Measurements from ENCODE around the gene BRIP1. TPM values are rescaled to one million over a fixed set of nuclear protein-coding genes. Genes with fewer than 3 reads are reported as not detected.

The BRIP1 gene
- total RNA-seq, 1 experiment from 2014 or later: 9.4 TPM

DNA sequence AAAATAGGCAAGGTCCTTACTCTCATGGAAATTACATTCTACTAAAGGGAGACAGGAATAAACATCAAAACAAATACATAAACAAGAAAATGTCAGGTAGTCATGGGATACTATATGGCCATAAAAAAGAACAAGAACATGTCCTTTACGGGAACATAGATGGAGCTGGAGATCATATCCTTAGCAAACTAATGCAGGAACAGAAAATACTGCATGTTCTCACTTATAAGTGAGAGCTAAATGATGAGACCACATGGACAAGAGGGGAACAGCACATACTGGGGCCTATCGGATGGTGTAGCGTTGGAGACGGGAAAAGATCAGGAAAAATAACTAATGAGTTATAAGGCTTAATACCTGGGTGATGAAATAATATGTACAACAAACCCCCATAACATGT is 69.1 kb downstream of the BRIP1 start:
- BruUV-seq (replicated peaks): no TSS peak
- H3K27ac ChIP-seq (ENCODE audit: low read length): no peak overlapping the region
- TF ChIP-seq, protein P1, sequence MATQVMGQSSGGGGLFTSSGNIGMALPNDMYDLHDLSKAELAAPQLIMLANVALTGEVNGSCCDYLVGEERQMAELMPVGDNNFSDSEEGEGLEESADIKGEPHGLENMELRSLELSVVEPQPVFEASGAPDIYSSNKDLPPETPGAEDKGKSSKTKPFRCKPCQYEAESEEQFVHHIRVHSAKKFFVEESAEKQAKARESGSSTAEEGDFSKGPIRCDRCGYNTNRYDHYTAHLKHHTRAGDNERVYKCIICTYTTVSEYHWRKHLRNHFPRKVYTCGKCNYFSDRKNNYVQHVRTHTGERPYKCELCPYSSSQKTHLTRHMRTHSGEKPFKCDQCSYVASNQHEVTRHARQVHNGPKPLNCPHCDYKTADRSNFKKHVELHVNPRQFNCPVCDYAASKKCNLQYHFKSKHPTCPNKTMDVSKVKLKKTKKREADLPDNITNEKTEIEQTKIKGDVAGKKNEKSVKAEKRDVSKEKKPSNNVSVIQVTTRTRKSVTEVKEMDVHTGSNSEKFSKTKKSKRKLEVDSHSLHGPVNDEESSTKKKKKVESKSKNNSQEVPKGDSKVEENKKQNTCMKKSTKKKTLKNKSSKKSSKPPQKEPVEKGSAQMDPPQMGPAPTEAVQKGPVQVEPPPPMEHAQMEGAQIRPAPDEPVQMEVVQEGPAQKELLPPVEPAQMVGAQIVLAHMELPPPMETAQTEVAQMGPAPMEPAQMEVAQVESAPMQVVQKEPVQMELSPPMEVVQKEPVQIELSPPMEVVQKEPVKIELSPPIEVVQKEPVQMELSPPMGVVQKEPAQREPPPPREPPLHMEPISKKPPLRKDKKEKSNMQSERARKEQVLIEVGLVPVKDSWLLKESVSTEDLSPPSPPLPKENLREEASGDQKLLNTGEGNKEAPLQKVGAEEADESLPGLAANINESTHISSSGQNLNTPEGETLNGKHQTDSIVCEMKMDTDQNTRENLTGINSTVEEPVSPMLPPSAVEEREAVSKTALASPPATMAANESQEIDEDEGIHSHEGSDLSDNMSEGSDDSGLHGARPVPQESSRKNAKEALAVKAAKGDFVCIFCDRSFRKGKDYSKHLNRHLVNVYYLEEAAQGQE (IDR thresholded peaks at IDR 0.05; ENCODE audit: insufficient read depth in 1 of 2, low read depth in 2 of 2, low read length in 1 of 2): no peak
- TF ChIP-seq CTCF (IDR thresholded peaks at IDR 0.05) (no peak), TCF7L2 (IDR thresholded peaks at IDR 0.05; ENCODE audit: low read depth, low read length) (no peak), SIN3A (IDR thresholded peaks at IDR 0.05; ENCODE audit: borderline replicate concordance, insufficient read depth, low read depth, low read length) (no peak), POLR2AphosphoS5 (IDR thresholded peaks at IDR 0.05; ENCODE audit: low read depth, low read length) (no peak)
- POLR2A ChIA-PET: no interaction called here
- ATAC-seq (no peak), DNase-seq (ENCODE audit: low read depth, low spot score) (no peak)
- no peaks in the 10 kb centered on the region for H3K9me3 ChIP-seq (ENCODE audit: control insufficient read depth, insufficient read depth, low read depth, low read length)
- no peaks in the 10 kb centered on the region; the same call in 1 of the 2 replicates for H3K36me3 ChIP-seq (ENCODE audit: control insufficient read depth, insufficient read depth, low read length)
- intact Hi-C loops (cut with micrococcal nuclease; ENCODE audit: unreplicated experiment) (no loop called here), in situ Hi-C loops (cut with HindIII; ENCODE audit: low pct_unique_long_range_greater_than_20kb, low sequenced_read_pairs) (no loop called here)
- CTCF ChIA-PET: no interaction called here
- H3K4me1 ChIP-seq (ENCODE audit: control insufficient read depth, insufficient read depth, low read length): no peaks in the 10 kb centered on the region
- no peaks in the 10 kb centered on the region for H3K27me3 ChIP-seq (ENCODE audit: control insufficient read depth, insufficient read depth, low read length)
- H3K4me3 ChIP-seq (ENCODE audit: low read depth in 2 of 2, low read length in 2 of 2): no peak overlapping the region

DNA sequence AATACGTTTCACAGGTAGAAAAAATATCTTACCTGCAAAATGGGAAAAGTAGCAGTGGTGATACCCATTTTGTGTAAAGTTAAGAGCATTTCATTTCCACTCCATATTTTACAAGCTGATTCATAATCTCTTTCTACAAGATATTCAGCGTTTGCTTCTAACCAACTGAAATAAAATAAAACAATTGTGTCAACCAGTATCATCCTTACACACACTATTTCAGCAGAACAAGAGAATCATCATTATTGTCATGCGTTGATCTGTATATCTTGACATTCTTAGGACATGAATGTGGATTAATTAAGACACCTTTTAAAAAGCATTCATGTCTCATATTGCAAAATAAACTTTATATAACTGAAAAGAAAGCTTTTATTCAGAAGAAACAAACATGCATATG is 69.8 kb downstream of the BRIP1 start:
- CTCF ChIA-PET: no interaction called here
- in situ Hi-C loops (cut with HindIII; ENCODE audit: low pct_unique_long_range_greater_than_20kb, low sequenced_read_pairs): no loop called here

More for the DNA sequence above, 69.8 kb downstream of the BRIP1 start:
- Histone ChIP-seq H3K27ac (ENCODE audit: low read length) (no peak overlapping the region), H3K36me3 (ENCODE audit: control insufficient read depth, insufficient read depth, low read length) (no peaks in the 10 kb centered on the region; the same call in 1 of the 2 replicates), H3K9me3 (ENCODE audit: control insufficient read depth, insufficient read depth, low read depth, low read length) (no peaks in the 10 kb centered on the region), H3K4me3 (ENCODE audit: low read depth in 2 of 2, low read length in 2 of 2) (no peak overlapping the region), H3K27me3 (ENCODE audit: control insufficient read depth, insufficient read depth, low read length) (no peaks in the 10 kb centered on the region), H3K4me1 (ENCODE audit: control insufficient read depth, insufficient read depth, low read length) (no peaks in the 10 kb centered on the region)
- intact Hi-C loops (cut with micrococcal nuclease; ENCODE audit: unreplicated experiment): no loop called here
- BruUV-seq (replicated peaks): no TSS peak
- POLR2A ChIA-PET: interaction anchor here (0.7 kb wide), 1 partner anchor 40 kb away, joined by 5 read pairs; no protein-coding TSS in a partner anchor
- ATAC-seq (no peak), DNase-seq (ENCODE audit: low read depth, low spot score) (no peak)
- TF ChIP-seq TCF7L2 (IDR thresholded peaks at IDR 0.05; ENCODE audit: low read depth, low read length) (no peak), SIN3A (IDR thresholded peaks at IDR 0.05; ENCODE audit: borderline replicate concordance, insufficient read depth, low read depth, low read length) (no peak), POLR2AphosphoS5 (IDR thresholded peaks at IDR 0.05; ENCODE audit: low read depth, low read length) (no peak), CTCF (IDR thresholded peaks at IDR 0.05) (no peak)
- TF ChIP-seq, protein P1 (IDR thresholded peaks at IDR 0.05; ENCODE audit: insufficient read depth in 1 of 2, low read depth in 2 of 2, low read length in 1 of 2): no peak
